Activated CD4-positive, alpha-beta memory T cell treated with anti-CD3 and anti-CD28 coated beads for 36 hours (primary cell): ENCODE data around the gene NPS. TPM values are rescaled to one million over a fixed set of nuclear protein-coding genes. Genes with fewer than 3 reads are reported as not detected.

ENCODE experiments used
- CTCF ChIA-PET: fragments of 350-600 bp; sonication (Branson Sonifier 250); formaldehyde crosslinking; loops from one replicate; lab custom pipeline; 2021; ENCODE audit warnings: antibody characterized with exemption, inconsistent platforms; lab: Charles Lee
- POLR2A ChIA-PET: fragments of 350-600 bp; sonication (Branson Sonifier 250); formaldehyde crosslinking; loops from one replicate; lab custom pipeline; 2021; ENCODE audit warnings: antibody characterized with exemption; lab: Charles Lee
- DNase-seq: peaks from one replicate; pipeline ENCODE4 v3.0.0-alpha.2; 2020
- H3K27ac Mint-ChIP-seq: one replicate; pipeline ENCODE4 v1.8.0; 2021; ENCODE audit warnings: mixed read lengths
- H3K27me3 Mint-ChIP-seq: one replicate; pipeline ENCODE4 v1.8.0; 2021; ENCODE audit warnings: mixed read lengths
- H3K36me3 Mint-ChIP-seq: one replicate; pipeline ENCODE4 v1.8.0; 2021; ENCODE audit warnings: mixed read lengths
- H3K4me1 Mint-ChIP-seq: one replicate; pipeline ENCODE4 v1.8.0; 2021; ENCODE audit warnings: low read depth, mixed read lengths
- H3K4me3 Mint-ChIP-seq: one replicate; pipeline ENCODE4 v1.8.0; 2021; ENCODE audit warnings: mild to moderate bottlenecking, mixed read lengths
- H3K9me3 Mint-ChIP-seq: one replicate; pipeline ENCODE4 v1.8.0; 2021; ENCODE audit warnings: mixed read lengths
- intact Hi-C: fragments of 100-400 bp; cut with micrococcal nuclease; formaldehyde crosslinking; loops from one replicate; pipeline ENCODE4 v1.15.1; 2023
- total RNA-seq, 2 experiments: library from RNA; stranded (reverse); gene quantifications; one replicate each; pipeline ENCODE4 v1.2.3, GENCODE V29; 2021

Gene NPS
- total RNA-seq, 2 experiments from 2014 or later, result not detected

DNA sequence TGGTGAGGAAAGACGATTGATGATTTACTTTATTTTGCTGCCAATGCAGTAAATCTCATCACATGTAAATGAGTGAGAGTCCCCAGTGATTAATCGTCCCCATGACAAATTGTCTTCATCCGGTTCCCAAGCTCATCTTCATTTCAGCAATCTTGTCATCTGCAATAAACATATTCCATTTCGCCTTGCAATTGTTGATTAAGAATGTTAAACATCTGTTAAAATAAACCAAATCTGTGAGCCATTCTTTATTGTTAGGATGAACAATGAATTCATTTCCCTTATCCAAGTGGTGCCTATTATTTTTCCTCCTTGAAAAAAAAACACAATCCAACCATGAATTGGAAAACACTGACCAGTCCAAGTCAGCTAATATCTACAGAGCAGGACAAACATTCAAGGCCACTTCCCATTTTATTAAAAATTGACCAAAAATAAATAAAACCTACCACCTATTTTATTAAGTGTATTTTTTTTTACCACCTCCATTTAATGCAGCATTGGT, 36.5 kb downstream of the NPS start:
- ChIA-PET CTCF (no interaction called here), POLR2A (no interaction called here)
- intact Hi-C loops, result no loop called here
- Mint-ChIP-seq H3K9me3 (peaks cover 4% of the 10 kb centered on the region), H3K27ac (no peak overlapping the region), H3K4me3 (no peak overlapping the region), H3K4me1 (no peaks in the 10 kb centered on the region), H3K27me3 (peaks cover 2% of the 10 kb centered on the region), H3K36me3 (no peaks in the 10 kb centered on the region)
- DNase-seq, result no peak

DNA sequence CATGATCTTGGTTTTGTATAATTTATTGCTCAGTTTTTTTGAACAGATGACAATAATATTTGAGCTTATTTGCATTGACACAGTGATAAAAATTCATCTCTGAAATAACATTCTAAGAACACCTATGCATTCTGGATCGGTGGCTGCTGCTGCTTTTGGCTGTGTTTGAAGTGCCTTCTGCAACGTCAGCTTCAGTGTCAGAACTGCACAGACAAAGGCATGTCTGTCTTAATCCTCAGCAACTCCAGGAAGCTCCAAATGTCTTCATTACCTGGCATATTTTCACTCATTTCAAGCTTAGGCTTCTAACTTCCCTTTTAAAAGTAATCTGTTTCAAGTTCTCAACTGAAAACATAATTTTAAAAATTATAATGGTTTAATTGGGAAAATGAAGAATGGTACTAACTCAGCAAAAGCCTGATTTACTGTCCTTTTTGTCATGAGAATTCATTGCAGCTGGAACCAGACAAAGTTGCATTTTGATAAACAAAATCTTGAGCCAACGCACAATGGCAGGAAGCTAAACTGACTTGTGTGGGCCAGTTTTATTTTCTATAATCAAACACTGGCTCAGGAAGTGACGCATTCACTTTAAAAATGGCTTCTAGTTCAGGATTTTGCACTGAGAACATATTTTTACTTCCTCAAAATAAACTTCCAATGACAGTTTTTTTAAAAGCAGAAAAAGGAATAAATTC, 38.7 kb downstream of the NPS start:
- H3K36me3 Mint-ChIP-seq, result no peaks in the 10 kb centered on the region
- peaks cover 4% of the 10 kb centered on the region for H3K9me3 Mint-ChIP-seq
- ChIA-PET POLR2A (no interaction called here), CTCF (no interaction called here)
- H3K27me3 Mint-ChIP-seq, result peaks cover 2% of the 10 kb centered on the region
- no peaks in the 10 kb centered on the region for H3K4me1 Mint-ChIP-seq
- H3K4me3 Mint-ChIP-seq, result no peak overlapping the region
- intact Hi-C loops, result no loop called here
- no peak for DNase-seq
- H3K27ac Mint-ChIP-seq, result no peak overlapping the region

DNA sequence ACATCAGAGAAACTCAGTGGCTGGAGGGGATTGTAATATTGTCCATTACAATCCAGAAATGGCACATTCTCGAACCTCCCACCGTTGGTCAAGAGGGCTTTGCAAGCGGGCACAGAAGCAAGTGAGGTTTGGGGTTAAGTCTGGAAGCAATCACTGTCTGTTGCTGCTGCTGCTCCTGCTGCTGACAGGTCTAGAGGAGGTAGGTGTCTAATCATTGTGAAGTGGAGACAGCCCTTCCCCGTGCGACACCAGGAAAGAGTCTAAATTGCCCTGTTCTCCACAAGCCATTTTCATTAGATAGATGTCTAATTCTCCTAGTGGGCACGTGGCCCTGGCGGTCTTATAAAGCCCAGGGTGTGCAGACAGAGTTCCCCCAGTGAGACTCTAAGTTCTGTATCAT, 43.5 kb downstream of the NPS start:
- no peaks in the 10 kb centered on the region for H3K27me3 Mint-ChIP-seq
- no peaks in the 10 kb centered on the region for H3K4me1 Mint-ChIP-seq
- no peak overlapping the region for H3K4me3 Mint-ChIP-seq
- CTCF ChIA-PET, result no interaction called here
- POLR2A ChIA-PET, result no interaction called here
- intact Hi-C loops, result no loop called here
- no peak for DNase-seq
- H3K9me3 Mint-ChIP-seq, result no peaks in the 10 kb centered on the region
- no peaks in the 10 kb centered on the region for H3K36me3 Mint-ChIP-seq
- no peak overlapping the region for H3K27ac Mint-ChIP-seq

DNA sequence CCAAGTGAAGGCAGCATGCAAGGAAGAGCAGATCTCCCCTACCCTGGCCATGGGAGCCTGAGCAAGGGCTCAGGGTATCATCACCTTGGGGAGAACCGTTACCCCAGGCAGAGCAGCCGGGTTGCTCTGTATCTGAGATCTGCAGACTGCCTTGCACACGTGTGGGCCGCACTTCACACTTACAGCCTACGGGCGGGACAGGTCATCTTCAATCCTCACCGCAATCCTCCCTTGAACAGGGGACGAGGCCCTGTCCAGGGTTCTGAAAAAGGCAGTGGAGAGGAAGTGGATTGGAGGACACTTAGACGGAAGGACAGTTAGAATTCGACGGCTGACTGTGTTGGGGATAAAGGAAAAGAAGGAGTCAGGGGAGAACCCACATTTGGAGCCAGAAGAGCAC, 51.4 kb downstream of the NPS start:
- CTCF ChIA-PET, result no interaction called here
- no peaks in the 10 kb centered on the region for H3K27me3 Mint-ChIP-seq
- no peak overlapping the region for H3K4me3 Mint-ChIP-seq
- no peaks in the 10 kb centered on the region for H3K36me3 Mint-ChIP-seq
- DNase-seq, result no peak
- no peaks in the 10 kb centered on the region for H3K9me3 Mint-ChIP-seq
- H3K27ac Mint-ChIP-seq, result no peak overlapping the region
- POLR2A ChIA-PET, result no interaction called here
- H3K4me1 Mint-ChIP-seq, result no peaks in the 10 kb centered on the region
- intact Hi-C loops, result no loop called here

Other genes with a start within 250 kb of the NPS start
- gene FOXI2, start 187.9 kb downstream of the NPS start, total RNA-seq, result not detected